H9 (cell line): ENCODE results near the gene PLA2R1. TPM values are rescaled to one million over a fixed set of nuclear protein-coding genes. Genes with fewer than 3 reads are reported as not detected.

ENCODE experiments used
- DNase-seq: peaks from one replicate; pipeline ENCODE4 v3.0.0-alpha.2; 2017
- H2AFZ ChIP-seq: one replicate; pipeline ENCODE4 v1.6.1; 2013; ENCODE audit warnings: mild to moderate bottlenecking, low read length, control low read depth, moderate library complexity
- H2AK5ac ChIP-seq: 2 replicates; pipeline ENCODE4 v1.6.1; 2013; ENCODE audit warnings: low read length, control low read depth, mixed read lengths; ENCODE audit not compliant: insufficient read length
- H2BK120ac ChIP-seq: one replicate; pipeline ENCODE4 v1.6.1; 2013; ENCODE audit warnings: low read depth, mild to moderate bottlenecking, low read length, control low read depth, inconsistent platforms; ENCODE audit not compliant: poor library complexity, severe bottlenecking
- H2BK12ac ChIP-seq: 2 replicates; pipeline ENCODE4 v1.6.1; 2013; ENCODE audit warnings: low read length, control low read depth, mixed read lengths, low read depth; ENCODE audit not compliant: insufficient read length
- H2BK15ac ChIP-seq: 2 replicates; pipeline ENCODE4 v1.6.1; 2013; ENCODE audit warnings: low read depth, low read length, control low read depth
- H2BK20ac ChIP-seq: one replicate; pipeline ENCODE4 v1.6.1; 2013; ENCODE audit warnings: low read depth, mild to moderate bottlenecking, low read length, control low read depth, inconsistent platforms; ENCODE audit not compliant: poor library complexity, severe bottlenecking
- H2BK5ac ChIP-seq: 2 replicates; pipeline ENCODE4 v1.6.1; 2013; ENCODE audit warnings: low read length, control low read depth, mixed read lengths; ENCODE audit not compliant: insufficient read length
- H3K14ac ChIP-seq: 2 replicates; pipeline ENCODE4 v1.6.1; 2013; ENCODE audit warnings: low read length, control low read depth; ENCODE audit not compliant: insufficient read depth
- H3K18ac ChIP-seq: 2 replicates; pipeline ENCODE4 v1.6.1; 2013; ENCODE audit warnings: low read depth, mild to moderate bottlenecking, mixed read lengths, low read length, control low read depth; ENCODE audit not compliant: insufficient read length
- H3K23ac ChIP-seq: 2 replicates; pipeline ENCODE4 v1.6.1; 2013; ENCODE audit warnings: low read length, control low read depth, mixed read lengths, low read depth; ENCODE audit not compliant: insufficient read length
- H3K23me2 ChIP-seq: 2 replicates; pipeline ENCODE4 v1.6.1; 2013; ENCODE audit warnings: low read depth, mild to moderate bottlenecking, mixed read lengths, low read length, control low read depth; ENCODE audit not compliant: insufficient read length, poor library complexity, severe bottlenecking
- H3K27ac ChIP-seq: 2 replicates; pipeline ENCODE4 v1.5.1; 2013; ENCODE audit warnings: low read length, control low read depth, mixed read lengths, low read depth; ENCODE audit not compliant: insufficient read length
- H3K27me3 ChIP-seq: 2 replicates; pipeline ENCODE4 v1.6.1; 2013; ENCODE audit warnings: low read length, control low read depth, inconsistent platforms; ENCODE audit not compliant: insufficient read depth
- H3K4ac ChIP-seq: 2 replicates; pipeline ENCODE4 v1.6.1; 2013; ENCODE audit warnings: low read depth, mild to moderate bottlenecking, control low read depth, inconsistent platforms, low read length, moderate library complexity
- H3K4me1 ChIP-seq: 2 replicates; pipeline ENCODE4 v1.6.1; 2013; ENCODE audit warnings: low read length, control low read depth, inconsistent platforms; ENCODE audit not compliant: insufficient read depth
- H3K4me2 ChIP-seq: 2 replicates; pipeline ENCODE4 v1.6.1; 2013; ENCODE audit warnings: low read length, control low read depth, mixed read lengths; ENCODE audit not compliant: insufficient read length, insufficient read depth
- H3K56ac ChIP-seq: 2 replicates; pipeline ENCODE4 v1.6.1; 2013; ENCODE audit warnings: low read depth, mild to moderate bottlenecking, mixed read lengths, low read length, control low read depth; ENCODE audit not compliant: insufficient read length
- H3K79me1 ChIP-seq: 2 replicates; pipeline ENCODE4 v1.6.1; 2013; ENCODE audit warnings: low read depth, mild to moderate bottlenecking, moderate library complexity, low read length, control low read depth, inconsistent platforms; ENCODE audit not compliant: insufficient read depth, poor library complexity, severe bottlenecking
- H3K79me2 ChIP-seq: 2 replicates; pipeline ENCODE4 v1.6.1; 2013; ENCODE audit warnings: low read length, control low read depth, inconsistent platforms; ENCODE audit not compliant: insufficient read depth
- H3K9ac ChIP-seq: 2 replicates; pipeline ENCODE4 v1.6.1; 2013; ENCODE audit warnings: low read length, control low read depth, mixed read lengths; ENCODE audit not compliant: insufficient read length; ENCODE audit errors: extremely low read depth
- H3K9me3 ChIP-seq: one replicate; pipeline ENCODE4 v1.6.1; 2013; ENCODE audit warnings: low read depth, low read length, inconsistent platforms; ENCODE audit not compliant: control insufficient read depth
- H3T11ph ChIP-seq: one replicate; pipeline ENCODE4 v1.6.1; 2013; ENCODE audit warnings: mild to moderate bottlenecking, low read length, control low read depth, inconsistent platforms
- H4K20me1 ChIP-seq: one replicate; pipeline ENCODE4 v1.6.1; 2013; ENCODE audit not compliant: control insufficient read depth, insufficient read length, insufficient read depth
- H4K5ac ChIP-seq: 2 replicates; pipeline ENCODE4 v1.6.1; 2013; ENCODE audit warnings: low read depth, mild to moderate bottlenecking, mixed read lengths, low read length, control low read depth; ENCODE audit not compliant: insufficient read length
- H4K8ac ChIP-seq: replicated peaks from 2 replicates; pipeline ENCODE4 v1.6.1; 2013; ENCODE audit warnings: low read length, control low read depth, mixed read lengths, low read depth; ENCODE audit not compliant: insufficient read length
- H4K91ac ChIP-seq: 2 replicates; pipeline ENCODE4 v1.6.1; 2013; ENCODE audit warnings: low read depth, mild to moderate bottlenecking, moderate library complexity, mixed read lengths, low read length, control low read depth; ENCODE audit not compliant: insufficient read length
- H3K27ac Mint-ChIP-seq, 3 experiments: 2 replicates in 2 of 3; 3 replicates in 1 of 3; pipeline ENCODE4 v1.8.0; 2020 to 2021; ENCODE audit warnings: mixed read lengths in 3 of 3, mild to moderate bottlenecking in 1 of 3, moderate library complexity in 1 of 3
- H3K27me3 Mint-ChIP-seq: 2 replicates; pipeline ENCODE4 v1.8.0; 2021; ENCODE audit warnings: low read depth, mild to moderate bottlenecking, moderate library complexity, mixed read lengths
- H3K36me3 Mint-ChIP-seq, 3 experiments: 2 replicates in 2 of 3; 3 replicates in 1 of 3; pipeline ENCODE4 v1.8.0; 2020 to 2021; ENCODE audit warnings: low read depth in 3 of 3, mixed read lengths in 3 of 3; ENCODE audit not compliant: insufficient read depth in 1 of 3
- H3K4me1 Mint-ChIP-seq, 2 experiments: 2 replicates each; pipeline ENCODE4 v1.8.0; 2020; ENCODE audit warnings: mixed read lengths in 2 of 2
- H3K4me3 Mint-ChIP-seq, 2 experiments: 2 replicates in 1 of 2; 3 replicates in 1 of 2; pipeline ENCODE4 v1.8.0; 2020 to 2021; ENCODE audit warnings: mild to moderate bottlenecking in 2 of 2, mixed read lengths in 2 of 2, moderate library complexity in 1 of 2
- H3K9me3 Mint-ChIP-seq, 2 experiments: 2 replicates in 1 of 2; 3 replicates in 1 of 2; pipeline ENCODE4 v1.8.0; 2020; ENCODE audit warnings: mild to moderate bottlenecking in 2 of 2, mixed read lengths in 2 of 2, moderate library complexity in 1 of 2
- WGBS: extraction: QIAGEN DNeasy Blood & Tissue Kit; methylation state at CpG from one replicate; pipeline ENCODE4 v1.1.7; 2013; ENCODE audit warnings: missing lambda C conversion rate, low lambda C conversion rate, mixed read lengths; ENCODE audit not compliant: insufficient read length; ENCODE audit errors: extremely low coverage; 5-methylcytosine and 5-hydroxymethylcytosine counted together
- total RNA-seq: library from RNA; stranded (reverse); gene quantifications from 2 replicates; pipeline ENCODE4 v1.2.1, GENCODE V29; 2021
- TF ChIP-seq, protein P1 (sequence below): fragments of 200-600 bp; sonication (generic); conservative IDR thresholded peaks from 3 replicates; pipeline ENCODE4 v1.8.0; 2021; ENCODE audit warnings: antibody characterized with exemption, mild to moderate bottlenecking

PLA2R1 gene
- total RNA-seq, 1 experiment from 2014 or later, result 0.83 TPM

DNA sequence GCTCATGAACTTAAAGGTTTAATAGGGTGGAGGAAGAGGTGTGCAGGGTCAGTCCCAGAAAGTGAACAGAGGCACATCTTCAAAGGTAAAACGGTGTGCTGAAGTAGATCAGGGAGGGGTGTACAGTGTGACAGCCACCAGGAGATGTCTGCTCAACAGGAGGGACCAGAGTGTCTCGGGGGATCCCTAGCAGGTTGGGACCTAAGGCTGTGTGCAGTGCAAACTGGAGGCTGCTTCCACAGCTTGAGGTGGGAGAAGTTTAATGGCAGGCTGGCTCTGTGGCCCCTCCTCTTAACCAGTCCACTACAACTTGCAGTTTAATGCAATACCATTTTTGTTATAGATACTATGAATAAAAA, 33.2 kb downstream of the PLA2R1 start:
- H3K9ac ChIP-seq, result no peak overlapping the region
- no peak overlapping the region for H2AFZ ChIP-seq
- no peaks in the 10 kb centered on the region for H3K4me1 Mint-ChIP-seq
- H3K23me2 ChIP-seq, result no peaks in the 10 kb centered on the region
- H3K14ac ChIP-seq, result no peak overlapping the region
- H3K4me2 ChIP-seq, result no peak overlapping the region
- no peak overlapping the region for H3K56ac ChIP-seq
- H2AK5ac ChIP-seq, result no peak overlapping the region
- H2BK120ac ChIP-seq, result no peak overlapping the region
- no peak overlapping the region for H3T11ph ChIP-seq
- H2BK5ac ChIP-seq, result no peak overlapping the region
- H3K27ac ChIP-seq, result no peak overlapping the region
- H4K5ac ChIP-seq, result no peak overlapping the region
- H4K91ac ChIP-seq, result no peak overlapping the region
- H3K27ac Mint-ChIP-seq, result no peak overlapping the region
- TF ChIP-seq, protein P1, sequence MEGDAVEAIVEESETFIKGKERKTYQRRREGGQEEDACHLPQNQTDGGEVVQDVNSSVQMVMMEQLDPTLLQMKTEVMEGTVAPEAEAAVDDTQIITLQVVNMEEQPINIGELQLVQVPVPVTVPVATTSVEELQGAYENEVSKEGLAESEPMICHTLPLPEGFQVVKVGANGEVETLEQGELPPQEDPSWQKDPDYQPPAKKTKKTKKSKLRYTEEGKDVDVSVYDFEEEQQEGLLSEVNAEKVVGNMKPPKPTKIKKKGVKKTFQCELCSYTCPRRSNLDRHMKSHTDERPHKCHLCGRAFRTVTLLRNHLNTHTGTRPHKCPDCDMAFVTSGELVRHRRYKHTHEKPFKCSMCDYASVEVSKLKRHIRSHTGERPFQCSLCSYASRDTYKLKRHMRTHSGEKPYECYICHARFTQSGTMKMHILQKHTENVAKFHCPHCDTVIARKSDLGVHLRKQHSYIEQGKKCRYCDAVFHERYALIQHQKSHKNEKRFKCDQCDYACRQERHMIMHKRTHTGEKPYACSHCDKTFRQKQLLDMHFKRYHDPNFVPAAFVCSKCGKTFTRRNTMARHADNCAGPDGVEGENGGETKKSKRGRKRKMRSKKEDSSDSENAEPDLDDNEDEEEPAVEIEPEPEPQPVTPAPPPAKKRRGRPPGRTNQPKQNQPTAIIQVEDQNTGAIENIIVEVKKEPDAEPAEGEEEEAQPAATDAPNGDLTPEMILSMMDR, result no peak
- no peak overlapping the region for H3K4me3 Mint-ChIP-seq
- no peak overlapping the region for H2BK15ac ChIP-seq
- H3K18ac ChIP-seq, result no peak overlapping the region
- no peak overlapping the region for H4K8ac ChIP-seq
- no peaks in the 10 kb centered on the region for H3K4me1 ChIP-seq
- no peak for DNase-seq
- H3K9me3 Mint-ChIP-seq, result no peaks in the 10 kb centered on the region
- H3K4ac ChIP-seq, result no peak overlapping the region
- H3K27me3 ChIP-seq, result no peaks in the 10 kb centered on the region
- WGBS, result no CpG with 5 or more reads among the region's 2 CpGs
- no peaks in the 10 kb centered on the region for H3K79me1 ChIP-seq
- no peak overlapping the region for H2BK20ac ChIP-seq
- H3K27me3 Mint-ChIP-seq, result no peaks in the 10 kb centered on the region
- H3K79me2 ChIP-seq, result no peaks in the 10 kb centered on the region
- no peak overlapping the region for H3K23ac ChIP-seq
- H3K36me3 Mint-ChIP-seq, result no peaks in the 10 kb centered on the region
- H3K9me3 ChIP-seq, result no peaks in the 10 kb centered on the region
- H4K20me1 ChIP-seq, result no peaks in the 10 kb centered on the region
- no peak overlapping the region for H2BK12ac ChIP-seq
